ENCODE measurements around the gene LONP1.

The LONP1 gene

GRCh38 chr19:5762608-5763217 is 42.8 kb upstream of the LONP1 start:
- Histone ChIP-seq H3K4me1 (ENCODE audit: low read length) (no peaks in the 10 kb centered on the region), H3K36me3 (replicated peaks; ENCODE audit: insufficient read depth, low read length) (no peaks in the 10 kb centered on the region), H3K79me2 (ENCODE audit: low read length) (no peaks in the 10 kb centered on the region), H3K4me2 (ENCODE audit: low read depth, low read length) (no peak overlapping the region), H4K20me1 (ENCODE audit: insufficient read depth, low read length) (no peaks in the 10 kb centered on the region), H3K9me3 (replicated peaks; ENCODE audit: insufficient read depth, low read length) (no peaks in the 10 kb centered on the region), H3K4me3 (ENCODE audit: low read length) (no peak overlapping the region), H3K9me2 (replicated peaks; ENCODE audit: insufficient read depth, low read length) (no peaks in the 10 kb centered on the region), H3K27ac (ENCODE audit: low read length) (no peak overlapping the region), H3K9ac (ENCODE audit: low read length) (no peak overlapping the region), H3F3A (ENCODE audit: insufficient read depth, low read length) (no peaks in the 10 kb centered on the region), H2AFZ (ENCODE audit: low read length) (no peak overlapping the region), H3K27me3 (replicated peaks; ENCODE audit: insufficient read depth, low read length) (peaks cover 85% of the 10 kb centered on the region)
- no peak for TF ChIP-seq CTCF (IDR thresholded peaks at IDR 0.05; ENCODE audit: low read length)
- TF ChIP-seq EZH2phosphoT487 (IDR thresholded peaks at IDR 0.05; ENCODE audit: low read length): no peak
- no peak for TF ChIP-seq EZH2 (optimal IDR thresholded peaks at IDR 0.05; ENCODE audit: low read depth, low read length)
- DNase-seq: no peak

- no peaks in the 10 kb centered on the region for H3F3A ChIP-seq (ENCODE audit: insufficient read depth, low read length)
- H3K4me2 ChIP-seq (ENCODE audit: low read depth, low read length): no peak overlapping the region
- no peak overlapping the region for H3K9ac ChIP-seq (ENCODE audit: low read length)
- peaks cover 82% of the 10 kb centered on the region for H3K27me3 ChIP-seq (replicated peaks; ENCODE audit: insufficient read depth, low read length)
- no peaks in the 10 kb centered on the region for H3K4me1 ChIP-seq (ENCODE audit: low read length)
- no peak for TF ChIP-seq EZH2 (optimal IDR thresholded peaks at IDR 0.05; ENCODE audit: low read depth, low read length)
- no peak for TF ChIP-seq EZH2phosphoT487 (IDR thresholded peaks at IDR 0.05; ENCODE audit: low read length)
- TF ChIP-seq CTCF (IDR thresholded peaks at IDR 0.05; ENCODE audit: low read length): no peak
- no peak overlapping the region for H3K4me3 ChIP-seq (ENCODE audit: low read length)
- no peak overlapping the region for H3K27ac ChIP-seq (ENCODE audit: low read length)
- no peak for DNase-seq
- H3K36me3 ChIP-seq (replicated peaks; ENCODE audit: insufficient read depth, low read length): no peaks in the 10 kb centered on the region
- H4K20me1 ChIP-seq (ENCODE audit: insufficient read depth, low read length): no peaks in the 10 kb centered on the region
- no peak overlapping the region for H2AFZ ChIP-seq (ENCODE audit: low read length)
- no peaks in the 10 kb centered on the region for H3K79me2 ChIP-seq (ENCODE audit: low read length)
- H3K9me3 ChIP-seq (replicated peaks; ENCODE audit: insufficient read depth, low read length): no peaks in the 10 kb centered on the region
- no peaks in the 10 kb centered on the region for H3K9me2 ChIP-seq (replicated peaks; ENCODE audit: insufficient read depth, low read length)
These were observed 33.8 kb upstream of the LONP1 start for GRCh38 chr19:5753743-5754142.

- Histone ChIP-seq H3K27ac (ENCODE audit: low read length) (no peak overlapping the region), H4K20me1 (ENCODE audit: insufficient read depth, low read length) (no peaks in the 10 kb centered on the region), H3K36me3 (replicated peaks; ENCODE audit: insufficient read depth, low read length) (no peaks in the 10 kb centered on the region), H3K9ac (ENCODE audit: low read length) (no peak overlapping the region), H3K9me3 (replicated peaks; ENCODE audit: insufficient read depth, low read length) (no peaks in the 10 kb centered on the region), H3K4me2 (ENCODE audit: low read depth, low read length) (no peak overlapping the region), H2AFZ (ENCODE audit: low read length) (no peak overlapping the region), H3K79me2 (ENCODE audit: low read length) (no peaks in the 10 kb centered on the region), H3K27me3 (replicated peaks; ENCODE audit: insufficient read depth, low read length) (peaks cover 87% of the 10 kb centered on the region), H3K9me2 (replicated peaks; ENCODE audit: insufficient read depth, low read length) (no peaks in the 10 kb centered on the region), H3K4me1 (ENCODE audit: low read length) (no peaks in the 10 kb centered on the region), H3F3A (ENCODE audit: insufficient read depth, low read length) (no peaks in the 10 kb centered on the region), H3K4me3 (ENCODE audit: low read length) (no peak overlapping the region)
- DNase-seq: no peak
- TF ChIP-seq CTCF (IDR thresholded peaks at IDR 0.05; ENCODE audit: low read length) (no peak), EZH2 (optimal IDR thresholded peaks at IDR 0.05; ENCODE audit: low read depth, low read length) (no peak)
These were observed 31.8 kb upstream of the LONP1 start for GRCh38 chr19:5751709-5752108.
